Upper lobe of left lung (tissue), 4 donors: Measurements from ENCODE around the gene RAP1GAP.

Source experiments
- CTCF ChIP-seq, 6 experiments: fragments of 450-650 bp in 4 of 6; fragments of 200-600 bp in 2 of 6; sonication (generic) in 2 of 6; IDR thresholded peaks; one replicate each; pipeline ENCODE4 v1.5.1; 2016 to 2019; ENCODE audit warnings: antibody characterized with exemption in 6 of 6
- POLR2A ChIP-seq, 4 donors: fragments of 450-650 bp; IDR thresholded peaks; one replicate each; pipeline ENCODE4 v1.5.1; 2016 to 2017; ENCODE audit warnings: antibody characterized with exemption in 4 of 4, mild to moderate bottlenecking in 2 of 4
- POLR2AphosphoS5 ChIP-seq, 2 donors: sonication (generic); formaldehyde crosslinking; IDR thresholded peaks; one replicate each; pipeline ENCODE4 v1.5.1; 2017; ENCODE audit warnings: antibody characterized with exemption in 2 of 2

- TF ChIP-seq POLR2A (IDR thresholded peaks at IDR 0.05): no peak
- no peak for TF ChIP-seq CTCF (IDR thresholded peaks at IDR 0.05)
- TF ChIP-seq POLR2AphosphoS5 (IDR thresholded peaks at IDR 0.05): no peak
Observed at GRCh38 chr1:21608798-21609197, 60.4 kb downstream of the RAP1GAP start.
